SIG-M5 treated with dmso at 0.1 percent for 504 hours (cell line): Measurements from ENCODE around the gene GSTM1.
"Not testable (repeated sequence)": the region's sequence is repeated elsewhere in the genome, so short reads cannot be mapped to it uniquely, and the experiment has no call there.

ENCODE experiments used
- DNase-seq: peaks from one replicate; lab custom pipeline; 2025; ENCODE audit not compliant: unreplicated experiment; lab: John Stamatoyannopoulos, UW

Gene GSTM1

GRCh38 chr1:109697066-109697465 lies 9.4 kb downstream of the GSTM1 start:
- no peak for DNase-seq

- peak; percentile 22 for DNase-seq
These were observed 10.2 kb downstream of the GSTM1 start for GRCh38 chr1:109697861-109698260.

- not testable (repeated sequence) for DNase-seq
These were observed 15.3 kb downstream of the GSTM1 start for GRCh38 chr1:109702940-109703339.

- no peak for DNase-seq
These were observed 16.6 kb downstream of the GSTM1 start for GRCh38 chr1:109704173-109704572.

GRCh38 chr1:109705411-109705810 lies 17.8 kb downstream of the GSTM1 start:
- DNase-seq: peak; percentile 22

GRCh38 chr1:109708949-109709348 lies 21.3 kb downstream of the GSTM1 start:
- not testable (repeated sequence) for DNase-seq

- DNase-seq: not testable (repeated sequence)
These were observed 22.2 kb downstream of the GSTM1 start for GRCh38 chr1:109709822-109710221.

GRCh38 chr1:109711593-109712320 lies 24.1 kb downstream of the GSTM1 start, which contains the start of gene GSTM5:
Gene GSTM5, plus strand, starts transcription at chr1:109712251. Its CDS starts 62 bp downstream, at chr1:109712313.
- DNase-seq: not testable (repeated sequence)

- no peak for DNase-seq
These were observed 24.8 kb downstream of the GSTM1 start for GRCh38 chr1:109712321-109712864.

- no peak for DNase-seq
These were observed 26.0 kb downstream of the GSTM1 start for GRCh38 chr1:109713636-109714035.

GRCh38 chr1:109714661-109715372 lies 27.2 kb downstream of the GSTM1 start:
- no peak for DNase-seq

- no peak for DNase-seq
These were observed 28.5 kb downstream of the GSTM1 start for GRCh38 chr1:109716121-109716520.

- DNase-seq: no peak
These were observed 29.0 kb downstream of the GSTM1 start for GRCh38 chr1:109716570-109717090.

- no peak for DNase-seq
These were observed 30.1 kb downstream of the GSTM1 start for GRCh38 chr1:109717729-109718128.

GRCh38 chr1:109718495-109718894 lies 30.9 kb downstream of the GSTM1 start:
- no peak for DNase-seq

- DNase-seq: no peak
These were observed 31.8 kb downstream of the GSTM1 start for GRCh38 chr1:109719337-109719837.

- DNase-seq: no peak
These were observed 33.4 kb downstream of the GSTM1 start for GRCh38 chr1:109721042-109721441.

- no peak for DNase-seq
These were observed 34.4 kb downstream of the GSTM1 start for GRCh38 chr1:109721971-109722370.

- no peak for DNase-seq
These were observed 35.5 kb downstream of the GSTM1 start for GRCh38 chr1:109722908-109723691.

GRCh38 chr1:109724933-109725332 lies 37.3 kb downstream of the GSTM1 start:
- DNase-seq: no peak

GRCh38 chr1:109725510-109725909 lies 37.9 kb downstream of the GSTM1 start:
- peak; percentile 38 for DNase-seq
